ENCODE results near the gene CRIM1. TPM values are rescaled to one million over a fixed set of nuclear protein-coding genes. Genes with fewer than 3 reads are reported as not detected.

The CRIM1 gene
- total and polyA plus RNA-seq, 2 of the 8 experiments (the other 6 are each of a cell fraction or from before 2014, with no cell fraction given), result 9.4 to 28.4 TPM

GRCh38 chr2:36384454-36384853 lies 28.9 kb downstream of the CRIM1 start (continued):
- TF ChIP-seq SIN3A (conservative IDR thresholded peaks at IDR 0.05 in 1 of 2, IDR thresholded peaks at IDR 0.05 in 1 of 2; ENCODE audit: low read depth in 1 of 2, low read length in 2 of 2), result no peak
- TF ChIP-seq SRF (IDR thresholded peaks at IDR 0.05; ENCODE audit: low read depth, low read length), result no peak
